HL-60 (cell line): ENCODE results near the gene ANGPT4.

Experiments used
- DNase-seq, 2 experiments: peaks; one replicate each; pipeline ENCODE4 v3.0.0-alpha.2; 2010 to 2020; ENCODE audit warnings: low read depth in 1 of 2, low spot score in 1 of 2
- H3K27ac ChIP-seq: fragments of 250-450 bp; sonication (Bioruptor Pico); replicated peaks from 2 replicates; pipeline ENCODE4 v1.5.1; 2020; ENCODE audit warnings: mild to moderate bottlenecking, moderate library complexity
- H3K27me3 ChIP-seq: fragments of 250-450 bp; sonication (Bioruptor Pico); 2 replicates; pipeline ENCODE4 v1.5.1; 2021; ENCODE audit warnings: mild to moderate bottlenecking, moderate library complexity; ENCODE audit not compliant: insufficient read depth, poor library complexity, severe bottlenecking
- H3K4me3 ChIP-seq: replicated peaks from 2 replicates; pipeline ENCODE4 v1.5.1; 2011; ENCODE audit warnings: mild to moderate bottlenecking, control low read depth, low read length; ENCODE audit not compliant: insufficient read depth
- GABPA ChIP-seq: IDR thresholded peaks from 2 replicates; pipeline ENCODE4 v1.6.1; 2012; ENCODE audit warnings: low read depth
- POLR2AphosphoS5 ChIP-seq: IDR thresholded peaks from 2 replicates; pipeline ENCODE4 v1.6.1; 2012; ENCODE audit warnings: low read depth
- SPI1 ChIP-seq: IDR thresholded peaks from 2 replicates; pipeline ENCODE4 v1.6.1; 2012; ENCODE audit warnings: low read depth, mild to moderate bottlenecking, borderline replicate concordance
- TF ChIP-seq, protein P1 (sequence below): IDR thresholded peaks from one replicate; pipeline ENCODE4 v1.5.1; 2011; ENCODE audit warnings: low read length, control low read depth, inconsistent platforms; ENCODE audit not compliant: insufficient read depth
- TF ChIP-seq, protein P2 (sequence below): IDR thresholded peaks from 2 replicates; pipeline ENCODE4 v1.6.1; 2012; ENCODE audit warnings: low read depth; ENCODE audit not compliant: insufficient replicate concordance

Gene ANGPT4

DNA sequence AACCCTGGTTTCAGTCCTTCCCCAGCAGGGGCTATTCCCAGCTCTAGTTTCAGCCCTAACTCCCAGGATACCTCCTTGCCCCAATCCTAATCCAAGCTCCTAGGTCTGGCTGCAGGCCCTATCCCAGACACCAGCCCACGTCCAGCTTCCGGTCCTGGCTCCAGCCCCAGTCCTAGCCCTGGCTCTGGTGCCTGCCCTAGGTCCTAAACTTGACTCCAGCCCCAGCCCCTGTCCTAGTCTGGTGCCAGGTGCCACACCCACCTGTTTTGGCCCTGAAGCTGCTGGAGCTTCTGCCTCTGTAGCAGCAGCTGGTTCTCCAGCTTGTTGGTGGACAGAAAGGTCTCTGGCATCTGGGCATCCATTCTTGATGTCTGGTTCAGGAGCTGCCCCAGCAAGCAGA lies 28.1 kb downstream of the ANGPT4 start:
- H3K27me3 ChIP-seq, result peaks cover 15% of the 10 kb centered on the region
- TF ChIP-seq, protein P1, sequence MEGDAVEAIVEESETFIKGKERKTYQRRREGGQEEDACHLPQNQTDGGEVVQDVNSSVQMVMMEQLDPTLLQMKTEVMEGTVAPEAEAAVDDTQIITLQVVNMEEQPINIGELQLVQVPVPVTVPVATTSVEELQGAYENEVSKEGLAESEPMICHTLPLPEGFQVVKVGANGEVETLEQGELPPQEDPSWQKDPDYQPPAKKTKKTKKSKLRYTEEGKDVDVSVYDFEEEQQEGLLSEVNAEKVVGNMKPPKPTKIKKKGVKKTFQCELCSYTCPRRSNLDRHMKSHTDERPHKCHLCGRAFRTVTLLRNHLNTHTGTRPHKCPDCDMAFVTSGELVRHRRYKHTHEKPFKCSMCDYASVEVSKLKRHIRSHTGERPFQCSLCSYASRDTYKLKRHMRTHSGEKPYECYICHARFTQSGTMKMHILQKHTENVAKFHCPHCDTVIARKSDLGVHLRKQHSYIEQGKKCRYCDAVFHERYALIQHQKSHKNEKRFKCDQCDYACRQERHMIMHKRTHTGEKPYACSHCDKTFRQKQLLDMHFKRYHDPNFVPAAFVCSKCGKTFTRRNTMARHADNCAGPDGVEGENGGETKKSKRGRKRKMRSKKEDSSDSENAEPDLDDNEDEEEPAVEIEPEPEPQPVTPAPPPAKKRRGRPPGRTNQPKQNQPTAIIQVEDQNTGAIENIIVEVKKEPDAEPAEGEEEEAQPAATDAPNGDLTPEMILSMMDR, result no peak
- TF ChIP-seq, protein P2, sequence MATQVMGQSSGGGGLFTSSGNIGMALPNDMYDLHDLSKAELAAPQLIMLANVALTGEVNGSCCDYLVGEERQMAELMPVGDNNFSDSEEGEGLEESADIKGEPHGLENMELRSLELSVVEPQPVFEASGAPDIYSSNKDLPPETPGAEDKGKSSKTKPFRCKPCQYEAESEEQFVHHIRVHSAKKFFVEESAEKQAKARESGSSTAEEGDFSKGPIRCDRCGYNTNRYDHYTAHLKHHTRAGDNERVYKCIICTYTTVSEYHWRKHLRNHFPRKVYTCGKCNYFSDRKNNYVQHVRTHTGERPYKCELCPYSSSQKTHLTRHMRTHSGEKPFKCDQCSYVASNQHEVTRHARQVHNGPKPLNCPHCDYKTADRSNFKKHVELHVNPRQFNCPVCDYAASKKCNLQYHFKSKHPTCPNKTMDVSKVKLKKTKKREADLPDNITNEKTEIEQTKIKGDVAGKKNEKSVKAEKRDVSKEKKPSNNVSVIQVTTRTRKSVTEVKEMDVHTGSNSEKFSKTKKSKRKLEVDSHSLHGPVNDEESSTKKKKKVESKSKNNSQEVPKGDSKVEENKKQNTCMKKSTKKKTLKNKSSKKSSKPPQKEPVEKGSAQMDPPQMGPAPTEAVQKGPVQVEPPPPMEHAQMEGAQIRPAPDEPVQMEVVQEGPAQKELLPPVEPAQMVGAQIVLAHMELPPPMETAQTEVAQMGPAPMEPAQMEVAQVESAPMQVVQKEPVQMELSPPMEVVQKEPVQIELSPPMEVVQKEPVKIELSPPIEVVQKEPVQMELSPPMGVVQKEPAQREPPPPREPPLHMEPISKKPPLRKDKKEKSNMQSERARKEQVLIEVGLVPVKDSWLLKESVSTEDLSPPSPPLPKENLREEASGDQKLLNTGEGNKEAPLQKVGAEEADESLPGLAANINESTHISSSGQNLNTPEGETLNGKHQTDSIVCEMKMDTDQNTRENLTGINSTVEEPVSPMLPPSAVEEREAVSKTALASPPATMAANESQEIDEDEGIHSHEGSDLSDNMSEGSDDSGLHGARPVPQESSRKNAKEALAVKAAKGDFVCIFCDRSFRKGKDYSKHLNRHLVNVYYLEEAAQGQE, result no peak
- no peak for DNase-seq
- H3K27ac ChIP-seq, result no peak overlapping the region
- H3K4me3 ChIP-seq, result no peak overlapping the region

DNA sequence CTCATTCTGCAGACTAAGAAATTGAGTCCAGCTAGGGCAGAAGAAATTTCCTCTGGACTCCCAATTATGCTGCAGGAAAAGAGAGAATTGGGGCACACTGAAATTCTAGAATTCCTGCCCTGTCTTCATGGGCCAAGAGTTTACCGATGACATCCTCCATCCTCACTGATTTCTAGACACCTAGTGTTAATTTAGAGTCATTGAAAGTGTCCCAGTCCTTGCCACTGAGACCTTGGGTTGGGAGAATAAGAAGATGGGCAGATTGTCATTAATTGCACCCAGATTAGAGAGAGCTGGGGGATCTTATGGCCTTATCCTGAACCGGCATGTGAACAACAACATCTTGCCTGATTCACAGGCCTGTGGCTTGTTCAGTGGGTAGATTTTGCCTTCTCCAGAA lies 29.0 kb downstream of the ANGPT4 start:
- no peak overlapping the region for H3K27ac ChIP-seq

DNA sequence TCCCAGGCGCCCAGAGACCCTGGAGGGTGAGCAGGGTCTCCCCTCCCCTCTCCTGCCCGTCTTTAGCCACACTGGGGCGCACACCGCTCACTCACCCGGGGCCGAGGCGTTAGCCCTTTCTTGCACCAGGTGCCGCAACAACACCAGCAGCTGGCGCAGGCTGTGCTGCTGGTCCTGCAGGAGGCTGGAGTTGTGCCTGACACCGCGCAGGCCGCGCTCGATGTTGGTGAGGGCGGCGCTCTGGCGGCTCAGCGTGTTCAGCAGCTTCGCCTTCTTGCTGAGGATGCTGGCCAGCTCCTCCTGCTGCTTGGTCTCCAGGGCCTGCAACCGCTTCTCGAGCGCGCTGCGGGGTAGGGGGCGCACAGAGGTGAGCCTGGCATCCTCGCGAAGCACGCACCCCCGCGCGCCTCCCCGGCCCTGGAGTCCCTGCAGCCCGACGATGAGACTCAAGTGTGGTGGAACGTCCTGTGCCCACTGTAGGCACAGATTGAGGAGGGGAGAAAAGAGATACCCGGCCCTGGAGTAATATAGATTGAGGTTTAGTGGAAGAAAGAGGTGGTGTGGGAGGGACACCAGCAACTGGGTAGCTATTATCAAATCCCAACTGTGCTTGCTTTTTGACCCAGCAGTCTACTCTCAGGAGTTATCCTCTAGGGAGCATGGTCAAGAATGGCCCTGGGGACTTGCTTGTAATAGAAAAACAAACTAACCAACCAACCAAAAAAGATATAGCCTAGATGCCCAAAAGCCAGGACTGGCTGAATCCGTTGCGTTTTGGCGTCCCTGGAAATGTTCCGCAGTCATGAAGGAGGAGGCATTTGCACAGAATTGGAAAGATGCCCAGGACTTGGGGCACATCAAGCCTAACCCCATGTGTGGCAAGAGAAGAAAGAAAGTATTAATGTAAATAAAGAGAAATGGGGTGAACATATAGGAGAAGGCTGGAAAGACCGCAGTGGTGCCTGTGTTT lies 30.9 kb downstream of the ANGPT4 start:
- DNase-seq, result peak; percentile 13 to 59
- Histone ChIP-seq H3K27ac (no peak overlapping the region), H3K27me3 (peaks cover 15% of the 10 kb centered on the region), H3K4me3 (no peak overlapping the region)
- TF ChIP-seq SPI1 (no peak), GABPA (no peak)
- TF ChIP-seq, protein P2, result peak; percentile 83

More for the DNA sequence above, 29.0 kb downstream of the ANGPT4 start:
- no peak for TF ChIP-seq GABPA
- TF ChIP-seq SPI1, result no peak
- TF ChIP-seq, protein P1, result no peak
- TF ChIP-seq, protein P2, result no peak
- no peak for TF ChIP-seq POLR2AphosphoS5
- Histone ChIP-seq H3K27me3 (peaks cover 15% of the 10 kb centered on the region), H3K4me3 (no peak overlapping the region)
- no peak for DNase-seq
